Common myeloid progenitor, CD34-positive (primary cell): ENCODE measurements around the gene DLG4.
"Not testable (repeated sequence)": the region's sequence is repeated elsewhere in the genome, so short reads cannot be mapped to it uniquely, and the experiment has no call there.

Experiments used
- CTCF ChIA-PET: fragments of 350-600 bp; sonication (Branson Sonifier 250); formaldehyde crosslinking; loops from one replicate; lab custom pipeline; 2021; ENCODE audit warnings: antibody characterized with exemption; lab: Charles Lee
- POLR2A ChIA-PET: fragments of 350-600 bp; sonication (Branson Sonifier 250); formaldehyde crosslinking; loops from one replicate; lab custom pipeline; 2021; ENCODE audit warnings: antibody characterized with exemption; lab: Charles Lee
- DNase-seq, 3 donors: peaks; one replicate each; pipeline versions ENCODE4 v3.0.0 to v3.0.0-alpha.2; 2013
- H3K27ac ChIP-seq, 2 experiments: 1 replicate in 1 of 2; 2 replicates in 1 of 2; pipeline ENCODE4 v1.7.0; 2013; ENCODE audit warnings: inconsistent platforms in 2 of 2, low read length in 2 of 2, mild to moderate bottlenecking in 2 of 2, low read depth in 1 of 2, moderate library complexity in 1 of 2; ENCODE audit not compliant: severe bottlenecking in 2 of 2, insufficient read depth in 1 of 2, poor library complexity in 1 of 2
- H3K27me3 ChIP-seq, 5 experiments: replicated peaks in 2 of 5; 1 replicate in 3 of 5; 2 replicates in 2 of 5; pipeline versions ENCODE4 v1.6.1 to v1.7.0; 2013; ENCODE audit warnings: low read length in 4 of 5, mild to moderate bottlenecking in 2 of 5, moderate library complexity in 2 of 5, inconsistent platforms in 1 of 5; ENCODE audit not compliant: insufficient read depth in 5 of 5, control insufficient read depth in 4 of 5
- H3K36me3 ChIP-seq, 4 experiments: 1 replicate in 2 of 4; 2 replicates in 2 of 4; pipeline versions ENCODE4 v1.6.1 to v1.7.0; 2013; ENCODE audit warnings: low read length in 3 of 4, control low read depth in 1 of 4, mild to moderate bottlenecking in 1 of 4; ENCODE audit not compliant: control insufficient read depth in 4 of 4, insufficient read depth in 4 of 4
- H3K4me1 ChIP-seq, 4 experiments: 1 replicate in 3 of 4; 2 replicates in 1 of 4; pipeline versions ENCODE4 v1.6.1 to v1.7.1; 2013; ENCODE audit warnings: low read length in 3 of 4, mild to moderate bottlenecking in 3 of 4, control low read depth in 1 of 4, inconsistent platforms in 1 of 4, moderate library complexity in 1 of 4; ENCODE audit not compliant: control insufficient read depth in 4 of 4, insufficient read depth in 4 of 4; ENCODE audit errors: control extremely low read depth in 1 of 4
- H3K4me3 ChIP-seq, 7 experiments: 1 replicate in 4 of 7; 2 replicates in 3 of 7; pipeline versions ENCODE4 v1.5.1 to v1.7.0; 2013; ENCODE audit warnings: mild to moderate bottlenecking in 7 of 7, low read length in 6 of 7, moderate library complexity in 6 of 7, inconsistent platforms in 2 of 7, low read depth in 2 of 7, control low read depth in 1 of 7; ENCODE audit not compliant: insufficient read depth in 4 of 7, control insufficient read depth in 1 of 7; ENCODE audit errors: extremely low read depth in 1 of 7
- H3K9me3 ChIP-seq, 5 experiments: 1 replicate in 4 of 5; 2 replicates in 1 of 5; pipeline versions ENCODE4 v1.6.1 to v1.7.1; 2013; ENCODE audit warnings: low read length in 4 of 5, mild to moderate bottlenecking in 2 of 5, inconsistent platforms in 1 of 5, low read depth in 1 of 5, moderate library complexity in 1 of 5; ENCODE audit not compliant: control insufficient read depth in 4 of 5, insufficient read depth in 2 of 5; ENCODE audit errors: control extremely low read depth in 1 of 5
- WGBS: methylation state at CpG from one replicate; pipeline ENCODE4 v1.1.5; 2013; ENCODE audit not compliant: insufficient coverage; 5-methylcytosine and 5-hydroxymethylcytosine counted together

Gene DLG4

GRCh38 chr17:7183433-7184090 is 36.1 kb downstream of the DLG4 start:
- H3K9me3 ChIP-seq, result no peaks in the 10 kb centered on the region
- no peaks in the 10 kb centered on the region for H3K27me3 ChIP-seq
- ChIA-PET CTCF (interaction anchor here (2.9 kb wide), 1 partner anchor 137 kb away, joined by 14 read pairs; no protein-coding TSS in a partner anchor), POLR2A (no interaction called here)
- peaks cover 0 to 7% (median 6%) of the 10 kb centered on the region in 4 experiments for H3K4me1 ChIP-seq
- no peak overlapping the region for H3K27ac ChIP-seq
- H3K4me3 ChIP-seq, result peak overlapping the region in 1 of 7 experiments; percentile 7
- 92% methylated on average over 2 of the region's 7 CpGs for WGBS
- DNase-seq, result no peak
- no peaks in the 10 kb centered on the region for H3K36me3 ChIP-seq

GRCh38 chr17:7182101-7182500 is 37.5 kb downstream of the DLG4 start:
- H3K27ac ChIP-seq, H3K9me3 ChIP-seq, POLR2A ChIA-PET, H3K27me3 ChIP-seq, H3K4me3 ChIP-seq, H3K36me3 ChIP-seq, DNase-seq: not testable (repeated sequence)
- H3K4me1 ChIP-seq, result peaks cover 0 to 21% (median 19%) of the 10 kb centered on the region in 4 experiments
- no CpG with 5 or more reads among the region's 2 CpGs for WGBS
- CTCF ChIA-PET, result interaction anchor here (0.6 to 1.2 kb wide), 4 partner anchors 9 to 280 kb away, joined by 3 read pairs; no protein-coding TSS in a partner anchor

DNA sequence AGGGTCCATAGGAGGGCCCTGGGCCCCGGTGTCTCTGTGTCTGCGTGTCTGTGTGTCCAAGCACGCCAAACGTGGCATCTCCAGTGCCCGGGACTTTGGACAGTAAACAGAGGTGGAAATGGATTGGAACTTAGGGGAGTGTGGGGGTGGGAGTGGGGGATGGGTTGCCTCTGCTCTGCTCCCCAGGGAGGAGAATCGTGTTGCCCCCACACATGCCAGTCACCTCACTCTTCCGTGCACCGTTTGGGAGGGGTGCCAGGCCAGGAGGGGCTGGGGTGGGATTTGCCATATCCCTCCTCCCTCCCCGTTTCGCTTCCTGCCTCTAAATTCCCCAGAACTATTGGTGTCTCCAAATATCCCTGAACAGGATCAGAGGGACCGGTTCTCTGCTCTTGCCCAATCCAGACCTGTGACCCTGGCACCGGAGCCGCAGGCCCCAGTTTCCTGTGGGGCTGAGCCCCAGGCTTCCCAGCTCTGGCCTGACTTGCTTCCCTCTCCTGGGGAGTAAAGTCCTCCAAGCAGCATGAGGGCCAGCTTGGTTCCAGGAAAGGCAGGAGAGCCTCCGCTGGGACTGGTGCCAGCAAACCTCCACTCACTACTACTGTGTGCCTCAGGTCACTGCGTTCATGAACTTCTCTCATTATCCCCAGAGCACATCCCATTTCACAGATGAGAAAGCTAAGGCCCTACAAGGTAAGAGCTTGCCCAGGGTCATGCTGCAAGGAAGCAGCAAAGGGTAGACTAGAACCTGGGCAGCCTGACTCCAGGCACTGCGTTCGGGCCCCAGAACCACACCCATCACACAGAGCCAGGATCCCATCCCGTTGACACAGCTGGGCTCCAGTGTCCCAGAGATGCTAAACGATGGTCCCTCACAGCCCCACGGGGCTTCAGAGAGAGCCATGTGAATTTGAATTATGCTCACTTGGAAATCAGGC is 40.0 kb downstream of the DLG4 start, which contains the start of gene ASGR1:
TSS of gene ASGR1 (minus strand) at position 54 of the 938 bp plus-strand sequence. CDS start 807 bp downstream, outside the sequence.
- Histone ChIP-seq H3K27ac (no peak within 1 kb of the TSS), H3K4me1 (peaks cover 0 to 31% (median 26%) of the 10 kb centered on the region in 4 experiments), H3K4me3 (peak within 1 kb of the TSS; percentile 18 to 90 (median 70)), H3K36me3 (no peaks in the 10 kb centered on the region), H3K27me3 (no peaks in the 10 kb centered on the region), H3K9me3 (no peaks in the 10 kb centered on the region)
- POLR2A ChIA-PET, result no interaction called here
- CTCF ChIA-PET, result interaction anchor here (0.7 to 3.5 kb wide), 6 partner anchors 10 to 132 kb away, joined by 3 to 44 read pairs (median 4); no protein-coding TSS in a partner anchor
- WGBS, result 90% methylated on average over 12 of the region's 20 CpGs
- no peak for DNase-seq

- ChIA-PET CTCF (interaction anchor here (0.7 to 3.5 kb wide), 5 partner anchors 16 to 132 kb away, joined by 3 to 44 read pairs (median 7); no protein-coding TSS in a partner anchor), POLR2A (no interaction called here)
- peaks cover 0 to 34% (median 28%) of the 10 kb centered on the region in 4 experiments for H3K4me1 ChIP-seq
- no peaks in the 10 kb centered on the region for H3K36me3 ChIP-seq
- H3K4me3 ChIP-seq, result no peak overlapping the region
- no peaks in the 10 kb centered on the region for H3K27me3 ChIP-seq
- H3K9me3 ChIP-seq, result no peaks in the 10 kb centered on the region
- WGBS, result 97% methylated on average over 9 of the region's 11 CpGs
- no peak overlapping the region for H3K27ac ChIP-seq
- DNase-seq, result no peak
Observed at GRCh38 chr17:7178973-7179316, 40.7 kb downstream of the DLG4 start.

- peaks cover 0 to 35% (median 28%) of the 10 kb centered on the region in 4 experiments for H3K4me1 ChIP-seq
- H3K27me3 ChIP-seq, result no peaks in the 10 kb centered on the region
- H3K9me3 ChIP-seq, result no peaks in the 10 kb centered on the region
- H3K36me3 ChIP-seq, result no peaks in the 10 kb centered on the region
- ChIA-PET CTCF (interaction anchor here (0.6 to 3.5 kb wide), 14 partner anchors 10 to 174 kb away, joined by 3 to 44 read pairs (median 6); no protein-coding TSS in a partner anchor), POLR2A (interaction anchor here (0.6 to 1.8 kb wide), 2 partner anchors 61 to 132 kb away, joined by 7 to 8 read pairs; no protein-coding TSS in a partner anchor)
- peak overlapping the region; percentile 24 to 90 (median 70) for H3K4me3 ChIP-seq
- H3K27ac ChIP-seq, result no peak overlapping the region
- 10% methylated on average over 4 of the region's 18 CpGs for WGBS
- peak; percentile 31 to 47 (median 46) for DNase-seq
Observed at GRCh38 chr17:7177954-7178477, 41.6 kb downstream of the DLG4 start.

DNA sequence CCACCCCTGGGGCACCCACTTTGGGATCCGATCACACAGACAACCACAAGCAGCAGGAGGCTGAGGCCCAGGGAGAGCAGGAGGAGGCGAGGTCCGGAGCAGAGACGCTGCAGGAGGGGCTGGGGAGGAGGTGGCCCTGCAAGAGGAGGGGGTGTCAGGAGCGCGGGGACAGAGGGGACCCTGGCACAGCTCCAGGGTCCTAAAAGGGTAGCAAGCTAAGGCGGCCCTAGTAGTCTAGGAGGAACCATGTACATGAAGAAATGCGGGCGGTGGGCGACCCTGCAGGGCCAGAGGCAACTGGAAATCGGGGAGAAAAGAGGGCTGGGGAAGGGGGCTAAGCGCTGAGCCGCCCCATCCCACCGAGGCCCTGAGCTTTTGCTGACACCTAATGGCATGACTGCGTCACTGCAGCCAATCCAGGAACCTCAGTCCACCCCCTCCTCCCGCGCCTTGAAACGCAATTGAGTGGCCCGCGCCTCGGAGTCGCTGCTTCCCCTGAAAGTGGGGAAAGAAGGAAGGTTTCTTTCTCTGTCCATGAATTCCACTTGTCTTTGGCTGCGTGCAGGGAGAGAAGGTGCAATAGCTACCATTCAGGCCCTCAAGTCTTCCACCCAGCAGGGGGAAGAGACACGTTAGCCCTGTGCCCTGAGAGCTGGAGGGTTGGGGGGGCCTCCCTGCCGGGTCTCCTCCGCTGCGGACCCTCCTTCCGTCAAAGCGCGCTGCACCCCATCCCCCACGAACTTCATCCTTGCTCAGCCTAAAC is 42.3 kb downstream of the DLG4 start:
- Histone ChIP-seq H3K27me3 (no peaks in the 10 kb centered on the region), H3K9me3 (no peaks in the 10 kb centered on the region), H3K27ac (no peak overlapping the region), H3K4me1 (peaks cover 0 to 35% (median 28%) of the 10 kb centered on the region in 4 experiments), H3K4me3 (peak overlapping the region; percentile 24 to 90 (median 70)), H3K36me3 (no peaks in the 10 kb centered on the region)
- POLR2A ChIA-PET, result interaction anchor here (0.6 to 1.8 kb wide), 3 partner anchors 47 to 131 kb away, joined by 3 to 8 read pairs (median 7); no protein-coding TSS in a partner anchor
- 0% methylated on average over 9 of the region's 31 CpGs for WGBS
- peak; percentile 66 to 81 (median 80) for DNase-seq
- CTCF ChIA-PET, result interaction anchor here (0.6 to 3.5 kb wide), 18 partner anchors 11 to 334 kb away, joined by 3 to 44 read pairs (median 4); no protein-coding TSS in a partner anchor
